HG03565 (cell line): ENCODE data around the gene FBXO34.
"Not testable (repeated sequence)": the region's sequence is repeated elsewhere in the genome, so short reads cannot be mapped to it uniquely, and the experiment has no call there.

Experiments used
- ATAC-seq: cut with Tn5 transposase; IDR thresholded peaks from one replicate; pipeline ENCODE4 v1.9.1; 2021; ENCODE audit warnings: mild to moderate bottlenecking, moderate library complexity; ENCODE audit not compliant: unreplicated experiment

FBXO34 gene

DNA sequence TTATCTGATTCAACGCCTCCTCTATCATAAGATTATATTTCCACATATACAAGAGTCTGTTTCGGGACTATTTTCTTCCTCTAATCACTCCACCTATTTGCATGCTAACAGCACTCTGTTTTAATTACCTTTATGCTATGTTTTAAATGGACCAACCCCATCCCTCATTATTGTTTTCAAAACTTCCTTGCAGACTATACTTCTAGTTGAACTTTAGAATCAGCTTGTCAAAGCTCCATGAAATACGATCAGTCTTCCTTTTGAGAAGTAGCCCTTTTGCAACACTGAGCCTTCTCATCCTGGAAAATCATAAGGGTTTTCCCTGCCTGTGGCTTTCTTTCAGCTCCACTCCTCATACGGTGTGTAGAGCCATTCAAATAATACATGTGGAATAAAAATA, 103.5 kb downstream of the FBXO34 start:
- no peak for ATAC-seq

DNA sequence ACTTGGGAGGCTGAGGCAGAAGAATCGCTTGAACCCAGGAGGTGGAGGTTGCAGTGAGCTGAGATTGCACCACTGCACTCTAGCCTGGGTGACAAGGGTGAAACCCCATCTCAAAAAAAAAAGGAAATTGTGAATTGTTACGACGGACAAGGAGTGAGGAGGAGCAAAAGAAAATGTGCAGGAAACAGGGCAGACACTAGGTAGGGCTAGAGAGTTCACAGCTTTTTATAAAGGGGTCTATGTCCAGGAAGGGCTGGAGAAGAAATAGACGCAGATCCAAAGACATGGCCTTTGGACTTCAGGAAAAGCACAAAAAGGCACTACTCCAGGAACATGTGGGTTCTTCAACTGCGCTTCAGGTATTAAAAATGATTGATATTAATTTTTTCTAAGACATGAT, 106.0 kb downstream of the FBXO34 start:
- no peak for ATAC-seq

DNA sequence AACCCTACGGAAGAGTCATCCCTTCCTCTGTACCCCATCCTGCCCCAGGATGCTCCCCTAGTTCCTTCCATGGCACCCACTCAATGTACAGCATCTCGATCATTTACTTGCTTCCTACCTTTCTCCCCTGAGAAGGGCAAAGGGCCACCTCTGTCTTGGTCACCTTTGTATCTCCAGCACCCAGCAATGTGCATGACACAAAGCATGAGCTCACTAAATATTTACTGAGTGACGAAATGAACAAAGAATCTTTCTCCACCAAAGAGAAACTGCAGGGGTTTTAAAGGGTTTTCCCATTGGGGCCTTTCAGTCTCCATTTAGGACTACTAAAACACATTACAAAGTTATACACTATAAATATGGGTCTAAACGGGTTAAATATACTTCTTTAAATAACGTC, 109.8 kb downstream of the FBXO34 start:
- no peak for ATAC-seq

DNA sequence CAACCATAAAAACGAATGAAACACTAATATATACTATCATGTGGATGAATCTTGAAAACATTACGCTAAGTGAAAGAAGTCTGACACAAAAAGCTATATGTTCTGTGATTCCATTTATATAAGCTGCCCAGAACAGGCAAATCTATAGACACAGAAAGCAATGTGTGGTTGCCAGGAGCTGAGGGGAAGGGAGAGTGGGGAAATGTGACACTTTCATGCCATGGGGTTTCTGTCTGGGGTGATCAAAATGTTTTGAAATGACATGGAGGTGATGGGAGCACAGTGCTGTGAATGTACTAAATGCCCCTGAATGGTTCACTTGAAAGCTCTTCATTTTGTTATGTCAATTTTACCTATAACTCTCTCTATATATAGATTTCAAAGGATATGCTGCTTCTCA, 110.3 kb downstream of the FBXO34 start:
- ATAC-seq = no peak

DNA sequence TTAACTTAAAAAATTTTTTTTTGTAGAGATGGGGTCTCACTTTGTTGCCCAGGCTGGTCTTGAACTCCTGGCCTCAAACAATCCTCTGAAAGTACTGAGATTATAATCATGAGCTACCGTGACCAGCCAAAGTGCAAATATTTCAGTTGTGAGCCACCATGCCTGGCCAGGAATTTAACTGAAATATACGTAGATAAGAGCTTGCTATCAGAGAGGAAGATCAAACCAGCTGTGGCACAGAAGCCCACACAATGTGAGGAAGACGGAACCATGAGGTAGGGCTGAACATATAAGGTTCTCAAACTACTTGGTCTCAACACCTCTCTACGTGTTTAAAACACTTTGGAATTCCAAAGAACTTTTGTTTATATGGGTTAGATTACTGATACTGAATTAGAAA, 111.3 kb downstream of the FBXO34 start:
- ATAC-seq = no peak

- not testable (repeated sequence) for ATAC-seq
These were observed 111.8 kb downstream of the FBXO34 start for GRCh38 chr14:55383056-55383466.

DNA sequence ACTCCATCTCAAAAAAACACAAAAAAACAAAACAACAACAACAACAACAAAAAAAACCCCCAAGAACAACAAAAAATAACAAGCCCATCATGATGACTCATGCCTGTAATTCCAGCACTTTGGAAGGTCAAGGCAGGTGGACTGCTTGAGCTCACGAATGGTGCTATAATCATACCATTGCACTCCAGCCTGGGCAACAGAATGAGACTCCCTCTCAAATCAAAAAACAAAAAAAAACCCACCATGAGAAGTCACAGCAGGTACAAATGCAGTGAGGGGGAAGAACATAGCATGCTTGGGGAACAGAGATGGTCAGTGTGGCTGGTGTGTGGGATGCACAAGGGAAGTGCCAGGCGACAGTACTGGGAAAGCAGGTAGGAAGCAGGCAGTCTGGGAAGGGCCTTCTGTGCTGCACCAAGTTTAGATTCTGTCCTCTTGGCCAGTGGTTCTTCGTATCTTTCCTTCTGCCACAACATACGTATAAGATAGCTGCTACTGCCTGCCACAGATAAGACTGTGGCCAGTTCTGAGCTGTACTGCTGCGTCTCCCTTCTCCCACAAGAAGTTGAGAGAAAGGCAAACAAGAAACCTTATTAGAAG, 112.4 kb downstream of the FBXO34 start:
- ATAC-seq = no peak

DNA sequence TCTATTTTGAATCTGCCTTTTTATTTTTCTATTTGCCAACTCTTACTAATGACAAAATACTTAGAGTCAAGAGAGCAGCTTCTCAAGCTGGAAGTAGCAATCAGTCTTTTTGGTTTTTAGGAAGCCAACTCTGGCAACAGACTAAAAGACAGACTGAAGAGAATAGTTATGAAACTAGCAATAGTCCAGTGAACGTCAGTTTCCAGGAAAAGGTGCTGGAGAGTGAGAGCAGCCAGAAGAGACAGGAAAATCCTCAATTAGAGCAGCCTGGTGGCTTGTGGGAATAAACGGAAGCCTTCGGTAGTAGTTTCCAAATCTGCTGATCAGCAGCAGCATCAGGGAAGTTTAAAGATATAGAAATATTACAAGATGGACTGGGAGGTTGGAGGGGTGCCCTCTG, 113.3 kb downstream of the FBXO34 start:
- no peak for ATAC-seq

- no peak for ATAC-seq
These were observed 115.0 kb downstream of the FBXO34 start for GRCh38 chr14:55386037-55386808.

DNA sequence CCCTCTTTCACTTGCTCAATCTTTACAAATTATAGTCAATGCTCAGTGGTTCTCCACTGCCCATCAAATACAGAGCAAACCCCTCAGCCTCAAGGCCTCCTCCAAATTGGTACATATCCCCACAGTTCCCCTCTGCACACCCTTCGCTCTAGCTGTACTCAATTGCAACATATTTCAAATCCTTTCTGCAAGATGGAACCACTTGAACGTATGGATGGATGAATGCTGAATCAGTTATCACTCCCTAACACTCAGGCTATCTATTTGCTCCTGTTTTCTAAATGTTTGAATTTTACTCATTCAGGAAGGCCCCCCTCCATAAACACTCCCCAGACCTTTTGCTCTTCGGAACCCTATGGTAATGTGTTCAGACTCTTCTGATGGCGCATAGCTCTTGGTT, 115.9 kb downstream of the FBXO34 start:
- ATAC-seq = no peak

GRCh38 chr14:55388160-55388559, 116.9 kb downstream of the FBXO34 start:
- no peak for ATAC-seq

- ATAC-seq = no peak
These were observed 118.1 kb downstream of the FBXO34 start for GRCh38 chr14:55389330-55389729.

GRCh38 chr14:55398679-55399078, 127.5 kb downstream of the FBXO34 start:
- no peak for ATAC-seq

- no peak for ATAC-seq
These were observed 128.0 kb downstream of the FBXO34 start for GRCh38 chr14:55399183-55399582.

DNA sequence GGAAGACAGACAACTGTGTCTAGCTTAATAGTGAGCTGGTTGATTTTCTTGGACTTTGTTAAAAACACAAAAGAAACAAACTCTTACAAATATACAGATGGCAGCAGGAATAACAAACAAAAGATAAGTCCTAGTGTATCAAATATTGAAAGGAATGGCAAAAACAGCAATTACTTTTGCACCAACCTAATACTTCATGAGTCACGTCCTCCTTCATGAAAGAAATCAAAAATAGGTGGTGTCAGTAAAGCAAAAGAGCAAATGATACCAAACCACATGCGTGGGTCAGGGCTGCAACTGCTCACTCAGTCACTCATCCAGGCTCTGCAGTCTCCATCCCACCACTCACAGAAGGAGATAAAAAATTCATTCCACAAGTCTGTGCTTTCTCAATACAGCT, 128.6 kb downstream of the FBXO34 start:
- no peak for ATAC-seq

- ATAC-seq = no peak
These were observed 130.5 kb downstream of the FBXO34 start for GRCh38 chr14:55401751-55402150.
